HFF-Myc (cell line): Measurements from ENCODE around the gene GOLGA6D.
"Not testable (repeated sequence)": the region's sequence is repeated elsewhere in the genome, so short reads cannot be mapped to it uniquely, and the experiment has no call there.

Source experiments
- DNase-seq: peaks from one replicate; pipeline ENCODE4 v3.0.0-alpha.2; 2011; ENCODE audit warnings: low read depth; ENCODE audit errors: extremely low read depth
- H3K4me3 ChIP-seq: replicated peaks from 2 replicates; pipeline ENCODE4 v1.5.1; 2011; ENCODE audit warnings: low read depth, mild to moderate bottlenecking, control low read depth, low read length
- CTCF ChIP-seq: IDR thresholded peaks from 2 replicates; pipeline ENCODE4 v1.5.1; 2012; ENCODE audit warnings: mild to moderate bottlenecking, low read depth, low read length, control low read depth; ENCODE audit errors: missing control alignments

The GOLGA6D gene, protein sequence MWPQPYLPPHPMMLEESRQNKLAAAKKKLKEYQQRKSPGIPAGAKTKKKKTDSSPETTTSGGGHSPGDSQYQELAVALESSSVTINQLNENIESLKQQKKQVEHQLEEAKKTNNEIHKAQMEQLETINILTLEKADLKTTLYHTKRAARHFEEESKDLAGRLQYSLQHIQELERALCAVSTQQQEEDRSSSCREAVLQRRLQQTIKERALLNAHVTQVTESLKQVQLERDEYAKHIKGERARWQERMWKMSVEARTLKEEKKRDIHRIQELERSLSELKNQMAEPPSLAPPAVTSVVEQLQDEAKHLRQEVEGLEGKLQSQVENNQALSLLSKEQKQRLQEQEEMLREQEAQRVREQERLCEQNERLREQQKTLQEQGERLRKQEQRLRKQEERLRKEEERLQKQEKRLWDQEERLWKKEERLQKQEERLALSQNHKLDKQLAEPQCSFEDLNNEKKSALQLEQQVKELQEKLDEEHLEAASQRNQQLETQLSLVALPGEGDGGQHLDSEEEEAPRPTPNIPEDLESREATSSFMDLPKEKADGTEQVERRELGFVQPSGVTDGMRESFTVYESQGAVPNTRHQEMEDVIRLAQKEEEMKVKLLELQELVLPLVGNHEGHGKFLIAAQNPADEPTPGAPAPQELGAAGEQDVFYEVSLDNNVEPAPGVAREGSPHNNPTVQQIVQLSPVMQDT

DNA sequence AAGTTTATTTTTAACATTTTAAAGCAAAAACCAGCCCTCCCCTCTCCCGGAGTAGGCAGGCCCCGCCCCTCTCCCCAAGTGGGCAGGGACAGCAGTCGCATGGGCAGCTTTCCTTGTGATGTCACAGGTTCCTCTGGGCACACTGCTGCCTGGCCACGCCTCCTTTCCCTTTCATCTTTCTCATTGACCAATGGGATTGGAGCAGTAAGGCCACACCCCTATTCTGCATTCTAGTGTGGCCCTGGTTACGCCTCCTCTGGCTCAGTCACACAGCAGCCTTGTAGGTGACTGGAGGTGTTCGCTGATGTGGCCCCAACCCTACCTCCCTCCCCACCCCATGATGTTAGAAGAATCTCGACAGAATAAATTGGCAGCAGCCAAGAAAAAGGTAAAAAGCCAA, at the start of gene GOLGA6D:
TSS of gene GOLGA6D (plus strand) at position 264 of the 400 bp plus-strand sequence. CDS start at position 305, 41 bp downstream.
- not testable (repeated sequence) for H3K4me3 ChIP-seq, DNase-seq

- TF ChIP-seq CTCF = no peak
- no peak overlapping the region for H3K4me3 ChIP-seq
- no peak for DNase-seq
These were observed 49.0 kb upstream of the GOLGA6D start for GRCh38 chr15:75233504-75234190.

DNA sequence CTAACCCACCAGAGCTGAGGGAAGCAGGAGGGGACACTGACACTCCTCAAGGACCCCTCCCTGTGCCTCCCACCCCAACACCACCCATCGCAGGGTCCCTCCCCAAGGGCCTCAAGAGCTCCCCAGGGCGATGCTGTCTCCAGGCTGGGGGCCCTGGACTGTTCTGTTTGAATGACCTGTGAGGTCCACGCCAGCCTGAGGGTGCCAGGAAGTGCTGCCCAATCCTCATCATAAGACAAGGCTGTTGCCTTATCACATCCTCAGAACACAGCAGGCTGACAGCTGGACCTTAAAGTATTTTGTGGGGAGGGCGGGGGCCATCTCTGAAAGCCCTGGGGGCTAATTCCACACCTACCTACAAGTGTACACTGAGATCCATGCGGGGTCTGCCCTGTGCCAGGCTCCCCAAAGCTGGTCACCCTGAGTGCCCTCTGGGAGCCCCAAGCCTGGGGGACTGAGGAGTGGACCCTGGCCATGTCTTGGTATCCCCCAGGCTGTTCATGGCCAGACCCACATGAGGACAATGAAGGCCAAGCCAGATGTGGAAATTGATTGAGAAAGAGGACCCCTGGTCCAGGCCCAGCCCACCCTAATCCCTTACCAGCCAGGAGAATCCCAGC, 48.3 kb upstream of the GOLGA6D start:
- DNase-seq = no peak
- no peak for TF ChIP-seq CTCF
- no peak overlapping the region for H3K4me3 ChIP-seq

DNA sequence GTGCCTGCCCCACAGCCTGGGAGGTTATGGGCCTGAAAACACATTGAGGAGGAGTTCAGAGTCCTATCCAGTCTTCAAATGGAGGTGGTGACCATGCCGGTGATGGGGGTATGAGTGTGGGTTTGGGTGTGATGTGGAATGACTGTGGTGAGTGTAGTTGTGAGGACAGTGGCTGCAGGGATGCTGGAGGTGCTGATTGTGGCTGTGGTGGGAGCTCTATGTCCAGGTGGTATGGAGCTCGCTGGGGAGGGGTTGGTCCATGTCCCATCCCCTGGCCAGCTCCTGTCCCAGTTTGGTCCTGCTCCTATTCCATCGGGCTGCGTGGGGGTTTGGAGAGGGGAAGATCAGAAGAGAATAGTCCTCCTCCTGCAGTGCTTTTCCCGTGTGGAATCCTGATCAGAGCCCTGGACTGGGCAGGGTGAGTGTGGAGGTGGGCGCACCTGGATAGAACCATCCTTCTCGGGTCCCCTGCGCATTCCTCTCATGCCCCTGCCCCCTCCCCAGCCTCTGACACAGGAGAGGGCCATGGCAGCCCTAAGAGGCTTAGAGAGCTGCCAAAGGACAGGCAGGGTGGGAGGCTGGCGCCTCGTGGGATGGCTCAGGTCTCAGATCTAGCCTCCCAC, 47.5 kb upstream of the GOLGA6D start:
- H3K4me3 ChIP-seq = no peak overlapping the region
- no peak for TF ChIP-seq CTCF
- no peak for DNase-seq

DNA sequence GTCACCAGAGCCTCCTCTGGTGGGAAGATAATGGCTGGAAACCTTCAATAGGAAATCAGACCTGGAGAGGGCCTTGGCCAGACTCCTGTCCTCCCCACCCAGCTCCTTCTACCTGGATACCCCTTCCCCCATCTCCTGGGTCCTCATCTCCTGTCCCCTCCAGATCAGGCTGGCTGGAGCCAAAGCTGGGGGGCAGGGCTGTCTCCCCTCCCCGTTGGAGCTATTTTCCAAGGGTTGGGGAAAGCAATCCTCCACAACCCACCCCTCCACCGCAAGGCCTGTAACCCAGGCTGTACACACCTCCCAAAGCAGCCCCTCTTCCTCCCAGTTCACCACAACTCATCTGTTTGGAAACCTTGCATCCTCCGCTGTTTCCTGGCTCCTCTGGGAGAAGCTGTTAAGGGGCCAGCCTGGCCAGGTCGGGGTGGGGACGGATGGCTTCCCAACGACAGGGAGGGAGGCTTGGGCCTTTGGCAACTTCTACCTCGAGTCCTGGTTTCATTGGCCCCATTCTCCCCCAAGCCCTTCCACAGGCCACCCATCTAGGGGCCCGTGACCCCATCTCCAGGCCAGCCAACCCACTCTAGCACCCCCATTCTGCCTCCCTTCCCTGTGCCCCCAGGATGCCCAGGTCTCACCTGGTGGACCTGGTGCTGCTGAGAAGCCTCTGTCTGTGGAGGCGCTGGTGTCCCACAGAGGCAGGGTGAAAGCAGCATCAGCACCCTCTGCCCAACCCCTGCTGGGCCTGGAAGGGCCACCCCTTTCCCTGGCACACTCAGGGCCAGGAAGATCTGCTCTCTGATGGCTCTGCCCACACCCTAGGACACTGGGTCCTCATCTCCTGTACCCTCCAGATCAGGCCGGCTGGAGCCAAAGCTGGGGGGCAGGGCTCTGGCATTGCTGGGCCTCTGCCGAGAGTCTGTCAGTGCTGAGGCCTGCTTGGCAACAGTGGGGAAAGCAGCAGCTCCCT, 46.6 kb upstream of the GOLGA6D start:
- TF ChIP-seq CTCF = no peak
- no peak overlapping the region for H3K4me3 ChIP-seq
- DNase-seq = no peak

DNA sequence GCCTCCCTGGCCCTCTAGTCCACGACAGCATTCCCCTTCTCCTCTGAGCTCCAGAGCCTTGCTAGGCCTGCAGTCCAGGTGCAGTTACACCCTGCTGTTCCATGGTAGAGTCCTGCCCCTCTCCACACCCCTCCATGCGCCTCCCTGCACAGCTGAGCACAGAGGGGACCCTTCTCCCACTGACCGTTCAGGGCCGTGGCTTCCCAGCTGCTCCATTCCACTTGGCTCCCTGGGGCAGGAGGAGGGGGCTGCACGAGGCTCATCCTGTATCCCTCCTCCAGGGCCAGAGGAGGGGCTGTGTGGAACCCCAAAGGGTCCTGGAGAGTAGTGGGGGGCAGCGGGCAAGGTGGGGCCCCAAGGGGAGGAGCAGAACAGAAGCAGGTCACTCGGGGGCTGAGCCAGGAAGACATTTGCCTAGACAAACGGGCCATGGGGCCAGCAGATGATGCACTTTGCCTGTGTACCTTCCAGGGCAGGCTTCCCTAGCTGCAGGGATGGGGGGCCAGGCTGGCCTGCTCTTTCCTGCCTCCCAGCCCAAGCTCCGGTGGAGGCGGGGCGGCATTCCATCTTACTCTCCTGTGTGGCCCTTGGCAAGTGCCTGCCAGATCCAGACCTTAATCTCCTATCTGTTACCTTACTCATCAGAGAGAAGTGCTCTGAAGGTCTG, 45.2 kb upstream of the GOLGA6D start:
- TF ChIP-seq CTCF = no peak
- no peak for DNase-seq
- H3K4me3 ChIP-seq = no peak overlapping the region
